ENCODE data around the gene LRRC75B. TPM values are rescaled to one million over a fixed set of nuclear protein-coding genes. Genes with fewer than 3 reads are reported as not detected.

Gene LRRC75B
- total and polyA plus RNA-seq, 2 of the 13 experiments (the other 11 are each of a cell fraction or from before 2014, with no cell fraction given), result 11.8 to 34.8 TPM

DNA sequence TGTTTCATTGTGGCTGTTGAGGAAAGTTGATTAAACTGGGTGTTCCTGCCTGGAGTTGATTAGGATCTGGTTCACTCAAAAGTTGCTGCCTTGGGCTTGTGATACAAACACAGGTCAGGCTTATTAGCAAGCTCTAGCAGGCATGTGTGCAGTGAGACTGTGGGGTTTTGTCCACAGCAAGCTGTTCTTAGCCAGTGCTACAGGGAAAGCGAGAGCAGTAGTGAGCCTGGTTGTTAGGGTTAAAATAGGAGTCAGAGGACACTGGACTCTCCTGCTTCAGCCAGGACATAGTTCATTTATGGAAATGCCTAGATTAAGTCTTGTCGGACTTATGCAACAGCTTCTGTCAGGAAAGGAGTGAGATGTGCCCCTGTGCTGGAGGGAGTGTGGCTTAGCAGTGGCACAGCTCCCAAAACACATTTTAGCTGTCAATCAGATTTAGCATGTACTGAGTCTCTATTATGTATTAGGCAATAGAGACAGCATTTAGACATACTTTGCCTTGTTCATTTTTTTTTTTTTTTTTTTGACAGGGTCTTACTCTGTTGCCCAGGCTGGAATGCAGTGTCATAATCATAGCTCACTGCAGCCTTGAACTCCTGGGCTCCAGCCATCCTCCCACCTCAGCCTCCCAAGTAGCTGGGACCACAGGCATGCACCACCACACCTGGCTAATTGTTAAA lies 28.4 kb downstream of the LRRC75B start (continued):
- TF ChIP-seq ZNF460 (CRISPR knock-in tag; IDR thresholded peaks at IDR 0.05; ENCODE audit: borderline replicate concordance) (peak; percentile 94), ZMYM4 (CRISPR knock-in tag; IDR thresholded peaks at IDR 0.05) (0 out of 2 replicates have a peak, but pooled peaks have one; percentile 53), FOXO1 (CRISPR knock-in tag; IDR thresholded peaks at IDR 0.05) (no peak), ZNF792 (CRISPR knock-in tag; IDR thresholded peaks at IDR 0.05) (0 out of 2 replicates have a peak, but pooled peaks have one; percentile 42), KDM5B (CRISPR knock-in tag; IDR thresholded peaks at IDR 0.05; ENCODE audit: borderline replicate concordance) (no peak), NONO (IDR thresholded peaks at IDR 0.05) (no peak), NONO (CRISPR knock-in tag; conservative IDR thresholded peaks at IDR 0.05) (peak; percentile 46; the same call in 1 of the 2 replicates), ADNP (CRISPR knock-in tag; IDR thresholded peaks at IDR 0.05) (no peak), NRL (CRISPR knock-in tag; IDR thresholded peaks at IDR 0.05; ENCODE audit: borderline replicate concordance) (no peak), FOSL1 (CRISPR knock-in tag; IDR thresholded peaks at IDR 0.05; ENCODE audit: borderline replicate concordance) (no peak), HCFC1 (IDR thresholded peaks at IDR 0.05; ENCODE audit: low read depth, low read length) (no peak), RXRB (CRISPR knock-in tag; IDR thresholded peaks at IDR 0.05; ENCODE audit: borderline replicate concordance) (peak; percentile 57; the same call in 1 of the 2 replicates), HMG20A (CRISPR knock-in tag; IDR thresholded peaks at IDR 0.05; ENCODE audit: borderline replicate concordance) (peak; percentile 19; the same call in 1 of the 2 replicates), MIXL1 (CRISPR knock-in tag; IDR thresholded peaks at IDR 0.05) (peak; percentile 47; the same call in 1 of the 2 replicates), HDAC2 (CRISPR knock-in tag; IDR thresholded peaks at IDR 0.05) (peak; percentile 23; the same call in 1 of the 2 replicates), RBM39 (IDR thresholded peaks at IDR 0.05; ENCODE audit: low read depth, low read length, poor library complexity, severe bottlenecking) (no peak), POLR2AphosphoS2 (IDR thresholded peaks at IDR 0.05; ENCODE audit: low read depth, low read length) (no peak), HDAC1 (CRISPR knock-in tag; IDR thresholded peaks at IDR 0.05) (peak; percentile 51; the same call in 1 of the 2 replicates), ZNF292 (CRISPR knock-in tag; IDR thresholded peaks at IDR 0.05; ENCODE audit: borderline replicate concordance, low read depth) (peak; percentile 55; the same call in 1 of the 2 replicates), HOMEZ (CRISPR knock-in tag; IDR thresholded peaks at IDR 0.05; ENCODE audit: low read depth) (peak; percentile 27; the same call in 1 of the 2 replicates), ZMYM2 (CRISPR knock-in tag; IDR thresholded peaks at IDR 0.05) (peak; percentile 86), NFKB2 (CRISPR knock-in tag; IDR thresholded peaks at IDR 0.05; ENCODE audit: borderline replicate concordance) (no peak), GATAD2A (CRISPR knock-in tag; IDR thresholded peaks at IDR 0.05) (peak; percentile 60)
- TF ChIP-seq, protein P1, sequence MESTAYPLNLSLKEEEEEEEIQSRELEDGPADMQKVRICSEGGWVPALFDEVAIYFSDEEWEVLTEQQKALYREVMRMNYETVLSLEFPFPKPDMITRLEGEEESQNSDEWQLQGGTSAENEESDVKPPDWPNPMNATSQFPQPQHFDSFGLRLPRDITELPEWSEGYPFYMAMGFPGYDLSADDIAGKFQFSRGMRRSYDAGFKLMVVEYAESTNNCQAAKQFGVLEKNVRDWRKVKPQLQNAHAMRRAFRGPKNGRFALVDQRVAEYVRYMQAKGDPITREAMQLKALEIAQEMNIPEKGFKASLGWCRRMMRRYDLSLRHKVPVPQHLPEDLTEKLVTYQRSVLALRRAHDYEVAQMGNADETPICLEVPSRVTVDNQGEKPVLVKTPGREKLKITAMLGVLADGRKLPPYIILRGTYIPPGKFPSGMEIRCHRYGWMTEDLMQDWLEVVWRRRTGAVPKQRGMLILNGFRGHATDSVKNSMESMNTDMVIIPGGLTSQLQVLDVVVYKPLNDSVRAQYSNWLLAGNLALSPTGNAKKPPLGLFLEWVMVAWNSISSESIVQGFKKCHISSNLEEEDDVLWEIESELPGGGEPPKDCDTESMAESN (CRISPR knock-in tag; conservative IDR thresholded peaks at IDR 0.05), result no peak
- TF ChIP-seq, protein P2, sequence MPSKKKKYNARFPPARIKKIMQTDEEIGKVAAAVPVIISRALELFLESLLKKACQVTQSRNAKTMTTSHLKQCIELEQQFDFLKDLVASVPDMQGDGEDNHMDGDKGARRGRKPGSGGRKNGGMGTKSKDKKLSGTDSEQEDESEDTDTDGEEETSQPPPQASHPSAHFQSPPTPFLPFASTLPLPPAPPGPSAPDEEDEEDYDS (CRISPR knock-in tag; IDR thresholded peaks at IDR 0.05), result peak; percentile 38; the same call in 1 of the 2 replicates
- TF ChIP-seq, protein P3, sequence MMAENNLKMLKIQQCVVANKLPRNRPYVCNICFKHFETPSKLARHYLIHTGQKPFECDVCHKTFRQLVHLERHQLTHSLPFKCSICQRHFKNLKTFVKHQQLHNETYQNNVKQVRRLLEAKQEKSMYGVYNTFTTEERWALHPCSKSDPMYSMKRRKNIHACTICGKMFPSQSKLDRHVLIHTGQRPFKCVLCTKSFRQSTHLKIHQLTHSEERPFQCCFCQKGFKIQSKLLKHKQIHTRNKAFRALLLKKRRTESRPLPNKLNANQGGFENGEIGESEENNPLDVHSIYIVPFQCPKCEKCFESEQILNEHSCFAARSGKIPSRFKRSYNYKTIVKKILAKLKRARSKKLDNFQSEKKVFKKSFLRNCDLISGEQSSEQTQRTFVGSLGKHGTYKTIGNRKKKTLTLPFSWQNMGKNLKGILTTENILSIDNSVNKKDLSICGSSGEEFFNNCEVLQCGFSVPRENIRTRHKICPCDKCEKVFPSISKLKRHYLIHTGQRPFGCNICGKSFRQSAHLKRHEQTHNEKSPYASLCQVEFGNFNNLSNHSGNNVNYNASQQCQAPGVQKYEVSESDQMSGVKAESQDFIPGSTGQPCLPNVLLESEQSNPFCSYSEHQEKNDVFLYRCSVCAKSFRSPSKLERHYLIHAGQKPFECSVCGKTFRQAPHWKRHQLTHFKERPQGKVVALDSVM (CRISPR knock-in tag; IDR thresholded peaks at IDR 0.05), result peak; percentile 95

All from HepG2 (cell line).